Measurements from ENCODE around the gene PITHD1.

- TF ChIP-seq CTCF (IDR thresholded peaks at IDR 0.05) (no peak), EP300 (IDR thresholded peaks at IDR 0.05) (no peak), POLR2A (IDR thresholded peaks at IDR 0.05) (no peak)
Observed at GRCh38 chr1:23810818-23811540, 32.8 kb downstream of the PITHD1 start.
